ENCODE measurements around the gene SLC6A19. TPM values are rescaled to one million over a fixed set of nuclear protein-coding genes. Genes with fewer than 3 reads are reported as not detected.
A peak's percentile ranks its signal among the peaks of the same experiment; 100 is the strongest.

SLC6A19 gene
- total and polyA plus RNA-seq, 2 of the 13 experiments (the other 11 are each of a cell fraction or from before 2014, with no cell fraction given): 0.02 TPM; not detected in 1

DNA sequence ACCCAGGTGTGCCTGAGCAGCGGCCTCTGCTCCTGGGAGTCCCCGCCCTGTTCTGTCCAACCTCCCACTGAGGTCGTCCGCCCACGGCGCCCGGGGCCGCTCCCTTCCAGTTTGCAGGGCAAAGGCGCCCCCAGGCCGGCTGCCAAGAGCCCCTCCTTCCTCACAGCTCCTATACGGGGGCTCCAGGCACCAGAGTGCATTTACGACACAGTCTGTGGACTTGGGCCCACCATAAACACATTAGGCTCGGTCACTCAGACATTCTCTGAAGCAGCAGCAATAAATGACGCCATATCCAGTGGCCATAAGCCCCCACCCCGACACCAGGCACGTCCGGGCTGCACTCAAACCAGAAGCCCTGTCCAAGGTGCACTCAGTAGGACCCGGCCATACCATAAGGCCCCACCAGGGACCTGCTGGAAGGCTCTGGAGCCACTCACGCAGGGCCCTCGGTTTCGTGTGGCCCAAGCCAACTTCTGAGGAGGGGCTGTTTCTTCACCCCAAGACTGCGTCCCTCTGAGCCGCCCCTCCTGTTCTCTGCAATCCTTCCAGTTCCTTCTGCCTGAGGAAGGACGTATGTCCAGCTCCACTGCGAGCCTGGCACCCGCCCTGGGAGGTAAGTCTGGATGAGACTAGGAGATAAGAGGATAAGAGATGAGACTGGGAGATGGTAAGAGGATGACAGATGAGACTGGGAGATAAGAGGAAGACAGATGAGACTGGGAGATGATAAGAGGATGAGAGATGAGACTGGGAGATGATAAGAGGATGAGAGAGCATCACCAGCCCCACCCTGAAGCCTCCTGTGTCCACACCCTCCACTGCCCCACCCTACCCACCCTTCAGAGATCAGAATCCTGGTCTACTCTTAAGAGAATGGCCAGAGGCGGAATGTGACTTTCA lies 50.5 kb downstream of the SLC6A19 start:
- Histone ChIP-seq H3K79me2 (ENCODE audit: insufficient read depth, low read length) (no peaks in the 10 kb centered on the region), H3K27me3 (ENCODE audit: control insufficient read depth in 1 of 2, insufficient read depth in 2 of 2, low read length in 2 of 2) (peaks cover 2 to 23% of the 10 kb centered on the region in 2 experiments; a peak in 4 of 5 replicates), H3K9me3 (ENCODE audit: low read length) (no peaks in the 10 kb centered on the region), H2AFZ (ENCODE audit: low read length) (no peak overlapping the region), H3K27ac (ENCODE audit: extremely low read length, insufficient read depth, low read length) (no peak overlapping the region), H3K4me1 (ENCODE audit: insufficient read depth, low read length) (no peaks in the 10 kb centered on the region), H3K36me3 (replicated peaks in 1 of 2; ENCODE audit: control insufficient read depth in 1 of 2, insufficient read depth in 2 of 2, low read length in 2 of 2) (no peaks in the 10 kb centered on the region), H3K4me2 (ENCODE audit: low read depth, low read length) (no peak overlapping the region), H4K20me1 (ENCODE audit: insufficient read depth, low read length) (no peaks in the 10 kb centered on the region), H3K4me3 (replicated peaks in 1 of 3; ENCODE audit: insufficient read depth in 1 of 3, low read depth in 2 of 3, low read length in 3 of 3) (no peak overlapping the region), H3K9ac (ENCODE audit: insufficient read depth, low read depth, low read length) (no peak overlapping the region)
- 37% methylated on average over 7 of the region's 27 CpGs for WGBS (ENCODE audit: low lambda C conversion rate)
- ChIA-PET CTCF (ENCODE audit: low intra/inter-chr PET ratio, low total read pairs) (no interaction called here), POLR2A (no interaction called here)
- intact Hi-C loops (cut with micrococcal nuclease; ENCODE audit: unreplicated experiment): no loop called here
- no TSS peak for BruUV-seq (replicated peaks)
- DNase-seq (ENCODE audit: low spot score): no peak
- TF ChIP-seq, protein P1, sequence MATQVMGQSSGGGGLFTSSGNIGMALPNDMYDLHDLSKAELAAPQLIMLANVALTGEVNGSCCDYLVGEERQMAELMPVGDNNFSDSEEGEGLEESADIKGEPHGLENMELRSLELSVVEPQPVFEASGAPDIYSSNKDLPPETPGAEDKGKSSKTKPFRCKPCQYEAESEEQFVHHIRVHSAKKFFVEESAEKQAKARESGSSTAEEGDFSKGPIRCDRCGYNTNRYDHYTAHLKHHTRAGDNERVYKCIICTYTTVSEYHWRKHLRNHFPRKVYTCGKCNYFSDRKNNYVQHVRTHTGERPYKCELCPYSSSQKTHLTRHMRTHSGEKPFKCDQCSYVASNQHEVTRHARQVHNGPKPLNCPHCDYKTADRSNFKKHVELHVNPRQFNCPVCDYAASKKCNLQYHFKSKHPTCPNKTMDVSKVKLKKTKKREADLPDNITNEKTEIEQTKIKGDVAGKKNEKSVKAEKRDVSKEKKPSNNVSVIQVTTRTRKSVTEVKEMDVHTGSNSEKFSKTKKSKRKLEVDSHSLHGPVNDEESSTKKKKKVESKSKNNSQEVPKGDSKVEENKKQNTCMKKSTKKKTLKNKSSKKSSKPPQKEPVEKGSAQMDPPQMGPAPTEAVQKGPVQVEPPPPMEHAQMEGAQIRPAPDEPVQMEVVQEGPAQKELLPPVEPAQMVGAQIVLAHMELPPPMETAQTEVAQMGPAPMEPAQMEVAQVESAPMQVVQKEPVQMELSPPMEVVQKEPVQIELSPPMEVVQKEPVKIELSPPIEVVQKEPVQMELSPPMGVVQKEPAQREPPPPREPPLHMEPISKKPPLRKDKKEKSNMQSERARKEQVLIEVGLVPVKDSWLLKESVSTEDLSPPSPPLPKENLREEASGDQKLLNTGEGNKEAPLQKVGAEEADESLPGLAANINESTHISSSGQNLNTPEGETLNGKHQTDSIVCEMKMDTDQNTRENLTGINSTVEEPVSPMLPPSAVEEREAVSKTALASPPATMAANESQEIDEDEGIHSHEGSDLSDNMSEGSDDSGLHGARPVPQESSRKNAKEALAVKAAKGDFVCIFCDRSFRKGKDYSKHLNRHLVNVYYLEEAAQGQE (IDR thresholded peaks at IDR 0.05; ENCODE audit: borderline replicate concordance in 1 of 2, low read depth in 1 of 2, low read length in 2 of 2): peak in 1 of 2 experiments; percentile 21; a peak in 1 of 4 replicates
- no peak for TF ChIP-seq ZNF605 (CRISPR knock-in tag; IDR thresholded peaks at IDR 0.05)
- FAIRE-seq: no peak
- ATAC-seq: no peak
- in situ Hi-C loops (cut with HindIII; ENCODE audit: extremely low pct_ligation_motif_present, low pct_unique_long_range_greater_than_20kb): no loop called here

DNA sequence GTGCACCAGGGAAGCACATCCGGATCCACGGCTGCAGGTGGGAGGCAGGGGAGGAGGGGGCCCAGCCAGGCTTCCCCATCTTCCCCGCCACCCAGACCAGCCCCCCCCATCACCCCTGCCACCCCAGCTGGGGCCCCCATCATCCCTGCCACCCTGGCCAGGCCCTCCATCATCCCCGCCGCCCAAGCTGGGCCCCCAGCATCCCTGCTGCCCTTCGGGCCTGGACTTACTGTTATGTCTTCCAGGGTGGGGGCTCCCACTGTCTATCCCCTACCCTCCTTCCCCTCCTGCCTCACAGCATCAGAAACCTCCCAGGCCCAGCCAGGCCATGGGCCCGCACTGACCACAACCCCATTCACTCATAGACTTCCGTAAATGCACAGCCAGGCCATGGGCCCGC lies 51.3 kb downstream of the SLC6A19 start:
- Histone ChIP-seq H3K36me3 (replicated peaks in 1 of 2; ENCODE audit: control insufficient read depth in 1 of 2, insufficient read depth in 2 of 2, low read length in 2 of 2) (no peaks in the 10 kb centered on the region), H3K4me3 (replicated peaks in 1 of 3; ENCODE audit: insufficient read depth in 1 of 3, low read depth in 2 of 3, low read length in 3 of 3) (no peak overlapping the region), H3K79me2 (ENCODE audit: insufficient read depth, low read length) (no peaks in the 10 kb centered on the region), H4K20me1 (ENCODE audit: insufficient read depth, low read length) (no peaks in the 10 kb centered on the region), H3K27ac (ENCODE audit: extremely low read length, insufficient read depth, low read length) (no peak overlapping the region), H3K4me1 (ENCODE audit: insufficient read depth, low read length) (no peaks in the 10 kb centered on the region), H3K4me2 (ENCODE audit: low read depth, low read length) (no peak overlapping the region), H3K9me3 (ENCODE audit: low read length) (no peaks in the 10 kb centered on the region), H3K9ac (ENCODE audit: insufficient read depth, low read depth, low read length) (no peak overlapping the region), H3K27me3 (ENCODE audit: control insufficient read depth in 1 of 2, insufficient read depth in 2 of 2, low read length in 2 of 2) (peaks cover 2 to 24% of the 10 kb centered on the region in 2 experiments; a peak in 4 of 5 replicates), H2AFZ (ENCODE audit: low read length) (no peak overlapping the region)
- DNase-seq (ENCODE audit: low spot score) (no peak), ATAC-seq (no peak), FAIRE-seq (no peak)
- in situ Hi-C loops (cut with HindIII; ENCODE audit: extremely low pct_ligation_motif_present, low pct_unique_long_range_greater_than_20kb) (no loop called here), intact Hi-C loops (cut with micrococcal nuclease; ENCODE audit: unreplicated experiment) (no loop called here)
- no TSS peak for BruUV-seq (replicated peaks)
- 58% methylated on average over 7 of the region's 9 CpGs for WGBS (ENCODE audit: low lambda C conversion rate)
- POLR2A ChIA-PET: no interaction called here
- CTCF ChIA-PET (ENCODE audit: low intra/inter-chr PET ratio, low total read pairs): no interaction called here
- TF ChIP-seq ZNF552 (CRISPR knock-in tag; IDR thresholded peaks at IDR 0.05; ENCODE audit: borderline replicate concordance): no peak
- TF ChIP-seq MEF2D (CRISPR knock-in tag; IDR thresholded peaks at IDR 0.05): no peak
- TF ChIP-seq SMC3 (IDR thresholded peaks at IDR 0.05; ENCODE audit: low read length): no peak
- TF ChIP-seq, protein P2, sequence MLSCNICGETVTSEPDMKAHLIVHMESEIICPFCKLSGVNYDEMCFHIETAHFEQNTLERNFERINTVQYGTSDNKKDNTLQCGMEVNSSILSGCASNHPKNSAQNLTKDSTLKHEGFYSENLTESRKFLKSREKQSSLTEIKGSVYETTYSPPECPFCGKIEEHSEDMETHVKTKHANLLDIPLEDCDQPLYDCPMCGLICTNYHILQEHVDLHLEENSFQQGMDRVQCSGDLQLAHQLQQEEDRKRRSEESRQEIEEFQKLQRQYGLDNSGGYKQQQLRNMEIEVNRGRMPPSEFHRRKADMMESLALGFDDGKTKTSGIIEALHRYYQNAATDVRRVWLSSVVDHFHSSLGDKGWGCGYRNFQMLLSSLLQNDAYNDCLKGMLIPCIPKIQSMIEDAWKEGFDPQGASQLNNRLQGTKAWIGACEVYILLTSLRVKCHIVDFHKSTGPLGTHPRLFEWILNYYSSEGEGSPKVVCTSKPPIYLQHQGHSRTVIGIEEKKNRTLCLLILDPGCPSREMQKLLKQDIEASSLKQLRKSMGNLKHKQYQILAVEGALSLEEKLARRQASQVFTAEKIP (CRISPR knock-in tag; IDR thresholded peaks at IDR 0.05; ENCODE audit: borderline replicate concordance): no peak
- TF ChIP-seq KLF9 (CRISPR knock-in tag; IDR thresholded peaks at IDR 0.05; ENCODE audit: low read depth): no peak
- TF ChIP-seq, protein P3, sequence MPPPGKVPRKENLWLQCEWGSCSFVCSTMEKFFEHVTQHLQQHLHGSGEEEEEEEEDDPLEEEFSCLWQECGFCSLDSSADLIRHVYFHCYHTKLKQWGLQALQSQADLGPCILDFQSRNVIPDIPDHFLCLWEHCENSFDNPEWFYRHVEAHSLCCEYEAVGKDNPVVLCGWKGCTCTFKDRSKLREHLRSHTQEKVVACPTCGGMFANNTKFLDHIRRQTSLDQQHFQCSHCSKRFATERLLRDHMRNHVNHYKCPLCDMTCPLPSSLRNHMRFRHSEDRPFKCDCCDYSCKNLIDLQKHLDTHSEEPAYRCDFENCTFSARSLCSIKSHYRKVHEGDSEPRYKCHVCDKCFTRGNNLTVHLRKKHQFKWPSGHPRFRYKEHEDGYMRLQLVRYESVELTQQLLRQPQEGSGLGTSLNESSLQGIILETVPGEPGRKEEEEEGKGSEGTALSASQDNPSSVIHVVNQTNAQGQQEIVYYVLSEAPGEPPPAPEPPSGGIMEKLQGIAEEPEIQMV (CRISPR knock-in tag; IDR thresholded peaks at IDR 0.05; ENCODE audit: low read depth): no peak
- TF ChIP-seq ZMAT3 (CRISPR knock-in tag; conservative IDR thresholded peaks at IDR 0.05): no peak
- TF ChIP-seq ZNF772 (CRISPR knock-in tag; IDR thresholded peaks at IDR 0.05): no peak

Data from HepG2 (cell line).